NT2/D1 (cell line): Measurements from ENCODE around the gene FMNL2.

Experiments used
- DNase-seq: peaks from one replicate; pipeline ENCODE4 v3.0.0-alpha.2; 2011; ENCODE audit warnings: low read depth, low spot score
- H3K27me3 ChIP-seq: 2 replicates; pipeline ENCODE4 v1.6.0; 2011; ENCODE audit warnings: mild to moderate bottlenecking; ENCODE audit not compliant: insufficient read length, insufficient read depth
- H3K36me3 ChIP-seq: 2 replicates; pipeline ENCODE4 v1.6.1; 2011; ENCODE audit warnings: mild to moderate bottlenecking, low read length, mixed read lengths; ENCODE audit not compliant: insufficient read depth, insufficient read length
- H3K4me1 ChIP-seq: 2 replicates; pipeline ENCODE4 v1.5.1; 2011; ENCODE audit not compliant: insufficient read depth, insufficient read length
- H3K4me3 ChIP-seq: 2 replicates; pipeline ENCODE4 v1.5.1; 2011; ENCODE audit warnings: low read depth; ENCODE audit not compliant: insufficient read length
- H3K9ac ChIP-seq: 2 replicates; pipeline ENCODE4 v1.6.0; 2011; ENCODE audit warnings: low read depth; ENCODE audit not compliant: insufficient read length
- H3K9me3 ChIP-seq: 2 replicates; pipeline ENCODE4 v1.5.1; 2011; ENCODE audit warnings: mild to moderate bottlenecking, low read length; ENCODE audit not compliant: insufficient read depth
- SUZ12 ChIP-seq: IDR thresholded peaks from 2 replicates; pipeline ENCODE4 v1.6.1; 2011; ENCODE audit not compliant: insufficient read length, insufficient read depth; ENCODE audit errors: extremely low read depth
- YY1 ChIP-seq: IDR thresholded peaks from 2 replicates; pipeline ENCODE4 v1.6.1; 2011; ENCODE audit not compliant: insufficient read length, insufficient read depth
- ZNF274 ChIP-seq: IDR thresholded peaks from 2 replicates; pipeline ENCODE4 v1.6.1; 2011; ENCODE audit warnings: mild to moderate bottlenecking, low read depth, low read length

Gene FMNL2

DNA sequence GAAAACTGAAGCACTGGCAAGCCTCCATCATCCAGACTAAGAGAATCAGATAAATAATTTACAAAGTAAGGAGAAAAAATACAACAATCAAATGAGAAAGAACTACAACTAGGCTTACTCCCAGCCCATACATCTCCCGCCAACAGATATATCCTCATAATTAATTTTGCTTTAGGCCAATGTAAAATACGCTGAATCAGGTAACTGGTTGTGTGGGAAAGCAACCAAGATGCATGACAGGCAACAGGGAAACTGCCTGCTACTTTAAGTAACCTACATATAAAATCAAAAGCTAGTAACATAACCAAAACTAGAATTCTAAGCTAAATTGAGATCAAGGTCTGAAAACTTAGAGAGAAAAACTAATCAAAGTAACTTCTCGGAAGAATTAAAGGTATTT lies 360.8 kb downstream of the FMNL2 start:
- TF ChIP-seq SUZ12: no peak
- TF ChIP-seq YY1: no peak
- no peak for TF ChIP-seq ZNF274
- Histone ChIP-seq H3K36me3 (peaks cover 45% of the 10 kb centered on the region), H3K4me1 (no peaks in the 10 kb centered on the region), H3K27me3 (no peaks in the 10 kb centered on the region), H3K9me3 (no peaks in the 10 kb centered on the region), H3K4me3 (no peak overlapping the region), H3K9ac (no peak overlapping the region)
- no peak for DNase-seq

DNA sequence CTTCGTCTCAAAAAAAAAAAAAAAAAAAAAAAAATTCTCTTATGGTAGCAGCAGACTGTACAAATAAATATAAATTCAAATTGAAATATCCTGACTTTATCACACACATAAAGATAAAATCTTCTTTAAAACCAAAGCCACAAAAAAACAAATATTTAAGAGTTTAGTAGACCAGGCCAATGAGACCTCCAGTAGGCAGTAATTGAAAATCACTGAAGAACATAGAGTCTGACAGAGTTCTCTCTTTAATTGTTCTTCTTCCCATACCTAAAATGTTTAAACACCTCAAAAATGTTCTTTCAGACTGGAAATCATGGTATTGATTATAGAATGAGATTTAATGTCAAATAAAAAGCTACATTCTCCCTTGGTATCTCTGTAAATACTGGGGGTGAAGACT lies 361.5 kb downstream of the FMNL2 start:
- Histone ChIP-seq H3K9me3 (peaks cover 3% of the 10 kb centered on the region; the same call in 1 of the 2 replicates), H3K27me3 (no peaks in the 10 kb centered on the region), H3K4me1 (no peaks in the 10 kb centered on the region), H3K36me3 (peaks cover 42% of the 10 kb centered on the region), H3K4me3 (no peak overlapping the region), H3K9ac (no peak overlapping the region)
- no peak for DNase-seq
- TF ChIP-seq YY1 (no peak), ZNF274 (no peak), SUZ12 (no peak)
